ENCODE measurements around the gene ADCY10. TPM values are rescaled to one million over a fixed set of nuclear protein-coding genes. Genes with fewer than 3 reads are reported as not detected.
A peak's percentile ranks its signal among the peaks of the same experiment; 100 is the strongest.

The ADCY10 gene
- total and polyA plus RNA-seq, 2 of the 8 experiments (the other 6 are each of a cell fraction or from before 2014, with no cell fraction given): 0.02 TPM; not detected in 1

DNA sequence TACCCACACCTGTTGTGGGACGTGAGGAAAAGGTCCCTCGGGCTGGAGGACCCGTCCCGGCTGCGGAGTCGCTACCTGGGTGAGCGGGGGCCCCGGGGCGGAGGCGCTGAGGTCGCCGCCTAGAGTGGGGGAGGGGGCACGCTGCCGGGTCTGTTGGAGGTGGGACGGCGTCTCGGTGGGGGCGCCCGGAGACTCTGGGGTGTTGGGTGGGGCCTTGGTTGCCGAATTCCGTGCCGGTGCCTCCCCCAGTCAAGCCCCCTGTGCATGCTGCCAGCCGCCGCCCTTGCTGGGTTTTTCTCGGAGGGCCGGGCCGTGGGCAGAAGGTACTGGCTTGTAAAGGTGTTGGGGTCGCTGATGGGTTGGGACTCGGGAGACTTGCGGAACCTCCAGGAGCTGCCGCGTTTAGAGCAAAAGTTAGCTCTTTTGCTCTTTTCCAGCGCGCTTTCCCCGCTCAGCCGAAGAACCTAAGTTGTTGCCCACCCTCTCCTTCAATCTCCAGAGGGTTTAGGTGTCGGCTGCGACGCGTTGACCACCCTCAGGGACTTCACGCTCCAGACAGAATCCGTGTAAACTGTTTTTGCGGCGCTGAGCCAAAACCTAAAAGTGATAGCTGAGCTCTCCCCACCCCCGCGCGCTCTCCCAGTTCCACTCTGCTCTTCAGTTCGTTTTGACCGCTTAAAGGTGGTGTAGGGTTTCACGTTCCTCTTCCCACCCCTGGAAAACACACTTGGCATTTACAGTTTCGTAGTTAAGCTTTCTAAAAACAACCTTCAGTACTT lies 23.2 kb upstream of the ADCY10 start, which contains the start of gene MPC2 (continued):
- TF ChIP-seq KDM5A (IDR thresholded peaks at IDR 0.05; ENCODE audit: low read length) (0 out of 2 replicates have a peak, but pooled peaks have one; percentile 8), POLR2A (IDR thresholded peaks at IDR 0.05; ENCODE audit: control extremely low read depth in 1 of 2, low read depth in 2 of 2, low read length in 2 of 2) (peak in 1 of 2 experiments; percentile 81; a peak in 1 of 3 replicates), SRF (IDR thresholded peaks at IDR 0.05; ENCODE audit: low read depth, low read length) (no peak), TAF1 (IDR thresholded peaks at IDR 0.05; ENCODE audit: low read depth, low read length) (peak; percentile 74), SP2 (IDR thresholded peaks at IDR 0.05; ENCODE audit: low read length) (no peak), KDM1A (IDR thresholded peaks at IDR 0.05; ENCODE audit: borderline replicate concordance, low read length) (peak; percentile 13; the same call in 1 of the 2 replicates), BACH1 (IDR thresholded peaks at IDR 0.05; ENCODE audit: low read length) (peak; percentile 1; the same call in 1 of the 2 replicates), PHF8 (conservative IDR thresholded peaks at IDR 0.05; ENCODE audit: low read depth, low read length) (peak; percentile 21; the same call in 1 of the 2 replicates), SAP30 (IDR thresholded peaks at IDR 0.05; ENCODE audit: insufficient read depth, insufficient replicate concordance, low read length) (peak; percentile 28)
- TF ChIP-seq, protein P1, sequence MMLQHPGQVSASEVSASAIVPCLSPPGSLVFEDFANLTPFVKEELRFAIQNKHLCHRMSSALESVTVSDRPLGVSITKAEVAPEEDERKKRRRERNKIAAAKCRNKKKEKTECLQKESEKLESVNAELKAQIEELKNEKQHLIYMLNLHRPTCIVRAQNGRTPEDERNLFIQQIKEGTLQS (IDR thresholded peaks at IDR 0.05; ENCODE audit: insufficient read depth, low read depth, low read length): no peak
